Adipocyte (in vitro differentiated cells): Measurements from ENCODE around the gene COL8A1.

ENCODE experiments used
- DNase-seq: peaks from one replicate; pipeline ENCODE4 v3.0.0-alpha.2; 2015; ENCODE audit warnings: low read depth
- H3K27me3 ChIP-seq: replicated peaks from 2 replicates; pipeline ENCODE4 v1.7.0; 2013; ENCODE audit warnings: mild to moderate bottlenecking, low read length, moderate library complexity; ENCODE audit not compliant: control insufficient read depth, insufficient read depth
- H3K36me3 ChIP-seq: 2 replicates; pipeline ENCODE4 v1.7.0; 2013; ENCODE audit warnings: low read length, mild to moderate bottlenecking, moderate library complexity; ENCODE audit not compliant: control insufficient read depth, insufficient read depth, severe bottlenecking
- H3K4me1 ChIP-seq: 2 replicates; pipeline ENCODE4 v1.7.0; 2013; ENCODE audit warnings: mild to moderate bottlenecking, low read length, moderate library complexity; ENCODE audit not compliant: control insufficient read depth, insufficient read depth
- H3K4me3 ChIP-seq: 2 replicates; pipeline ENCODE4 v1.7.0; 2013; ENCODE audit warnings: mild to moderate bottlenecking, low read length, moderate library complexity
- H3K9ac ChIP-seq: 2 replicates; pipeline ENCODE4 v1.7.0; 2013; ENCODE audit warnings: mild to moderate bottlenecking, low read length, moderate library complexity
- H3K9me3 ChIP-seq: 2 replicates; pipeline ENCODE4 v1.7.0; 2013; ENCODE audit warnings: mild to moderate bottlenecking, low read length, moderate library complexity; ENCODE audit not compliant: control insufficient read depth

COL8A1 gene

DNA sequence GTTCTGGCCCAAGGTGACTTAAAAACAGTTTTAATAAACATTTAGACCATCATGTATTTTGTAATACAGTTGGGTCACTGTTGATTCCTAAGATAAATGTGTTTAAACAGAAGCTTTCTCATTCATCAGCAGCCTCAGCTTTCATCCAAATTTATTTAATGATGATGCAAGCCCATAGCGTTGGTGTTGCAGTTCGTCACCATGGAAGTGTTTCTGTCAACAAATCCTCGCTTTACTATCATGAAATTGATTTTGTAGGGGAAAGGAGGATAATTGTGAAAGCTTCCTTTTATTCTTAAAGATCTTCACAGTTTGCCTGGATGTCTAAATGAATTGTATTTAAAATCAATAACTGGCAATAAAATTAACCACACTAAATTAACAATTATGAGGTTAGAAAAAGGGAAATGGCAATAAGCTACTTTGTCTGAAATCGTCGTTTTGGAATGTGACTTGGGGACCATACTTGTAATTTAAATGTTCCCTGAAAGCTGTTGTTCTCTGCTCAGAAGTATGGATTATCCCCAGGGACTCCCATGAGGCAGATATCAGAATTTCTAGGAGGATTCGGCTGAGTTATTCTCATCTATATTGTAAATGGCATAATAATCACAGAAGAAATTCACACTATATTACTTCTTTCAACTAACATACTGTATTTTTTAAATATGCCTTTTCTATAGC lies 208.2 kb downstream of the COL8A1 start:
- no peaks in the 10 kb centered on the region for H3K9me3 ChIP-seq
- no peak for DNase-seq
- H3K9ac ChIP-seq, result no peak overlapping the region
- peaks cover 38% of the 10 kb centered on the region for H3K4me1 ChIP-seq
- peak overlapping the region; percentile 53 for H3K4me3 ChIP-seq
- H3K27me3 ChIP-seq, result no peaks in the 10 kb centered on the region
- H3K36me3 ChIP-seq, result peaks cover 18% of the 10 kb centered on the region

DNA sequence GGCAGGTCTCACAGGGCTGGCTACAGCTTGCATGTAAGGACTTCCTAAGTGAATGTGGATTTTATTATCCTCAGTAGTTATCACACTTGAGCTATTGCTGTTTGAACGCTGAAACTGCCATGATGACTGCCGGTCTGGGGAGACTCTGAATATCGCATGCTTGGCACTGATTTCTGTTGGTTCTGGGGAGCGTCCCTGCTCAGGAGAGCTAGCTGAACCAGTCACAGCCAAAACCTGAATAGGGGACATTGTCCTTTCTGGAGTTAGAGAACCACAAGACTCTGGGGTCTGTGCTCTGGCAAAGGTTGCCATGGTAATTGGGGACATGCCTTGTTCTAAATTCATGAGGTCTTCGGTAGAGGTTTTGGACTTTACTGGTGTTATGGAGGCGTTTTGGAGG lies 210.0 kb downstream of the COL8A1 start:
- Histone ChIP-seq H3K27me3 (no peaks in the 10 kb centered on the region), H3K9me3 (no peaks in the 10 kb centered on the region), H3K4me1 (peaks cover 33% of the 10 kb centered on the region), H3K4me3 (no peak overlapping the region), H3K36me3 (peaks cover 23% of the 10 kb centered on the region), H3K9ac (no peak overlapping the region)
- no peak for DNase-seq
